ENCODE measurements around the gene SRRD. TPM values are rescaled to one million over a fixed set of nuclear protein-coding genes. Genes with fewer than 3 reads are reported as not detected.

SRRD gene
- total RNA-seq, 1 experiment from 2014 or later, result 37.1 TPM

Other genes starting within 250 kb of the SRRD start
- 6.3 and 8.7 TPM in 2 replicates for gene ASPHD2, start 54.6 kb upstream of the SRRD start, total RNA-seq (2014; rRNA removed; shearing (Covaris generic))
- 23.4 and 28.6 TPM in 2 replicates for gene HPS4, start 94 bp upstream of the SRRD start, total RNA-seq (2014; rRNA removed; shearing (Covaris generic))
- 41.9 and 44.7 TPM in 2 replicates for gene TFIP11, start 28.6 kb downstream of the SRRD start, total RNA-seq (2014; rRNA removed; shearing (Covaris generic))
- gene TPST2, start 106.3 kb downstream of the SRRD start, total RNA-seq (2014; rRNA removed; shearing (Covaris generic)), result 42.6 and 50.1 TPM in 2 replicates
- gene CRYBB1, start 134.2 kb downstream of the SRRD start, total RNA-seq (2014; rRNA removed; shearing (Covaris generic)), result not detected in 2 replicates
- not detected in 2 replicates for gene CRYBA4, start 138.1 kb downstream of the SRRD start, total RNA-seq (2014; rRNA removed; shearing (Covaris generic))
- gene MIAT, start 173.7 kb downstream of the SRRD start, total RNA-seq (2014; rRNA removed; shearing (Covaris generic)), result 0.07 and 0.10 TPM in 2 replicates